HG02884 (cell line): ENCODE measurements around the gene KRTAP10-7.
"Not testable (repeated sequence)": the region's sequence is repeated elsewhere in the genome, so short reads cannot be mapped to it uniquely, and the experiment has no call there.

Experiments
- ATAC-seq: cut with Tn5 transposase; IDR thresholded peaks from one replicate; pipeline ENCODE4 v1.9.1; 2021; ENCODE audit warnings: mild to moderate bottlenecking, moderate library complexity; ENCODE audit not compliant: unreplicated experiment

KRTAP10-7 gene, protein sequence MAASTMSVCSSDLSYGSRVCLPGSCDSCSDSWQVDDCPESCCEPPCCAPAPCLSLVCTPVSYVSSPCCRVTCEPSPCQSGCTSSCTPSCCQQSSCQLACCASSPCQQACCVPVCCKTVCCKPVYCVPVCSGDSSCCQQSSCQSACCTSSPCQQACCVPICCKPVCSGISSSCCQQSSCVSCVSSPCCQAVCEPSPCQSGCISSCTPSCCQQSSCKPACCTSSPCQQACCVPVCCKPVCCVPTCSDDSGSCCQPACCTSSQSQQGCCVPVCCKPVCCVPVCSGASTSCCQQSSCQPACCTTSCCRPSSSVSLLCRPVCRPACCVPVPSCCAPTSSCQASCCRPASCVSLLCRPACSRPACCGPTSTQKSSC

DNA sequence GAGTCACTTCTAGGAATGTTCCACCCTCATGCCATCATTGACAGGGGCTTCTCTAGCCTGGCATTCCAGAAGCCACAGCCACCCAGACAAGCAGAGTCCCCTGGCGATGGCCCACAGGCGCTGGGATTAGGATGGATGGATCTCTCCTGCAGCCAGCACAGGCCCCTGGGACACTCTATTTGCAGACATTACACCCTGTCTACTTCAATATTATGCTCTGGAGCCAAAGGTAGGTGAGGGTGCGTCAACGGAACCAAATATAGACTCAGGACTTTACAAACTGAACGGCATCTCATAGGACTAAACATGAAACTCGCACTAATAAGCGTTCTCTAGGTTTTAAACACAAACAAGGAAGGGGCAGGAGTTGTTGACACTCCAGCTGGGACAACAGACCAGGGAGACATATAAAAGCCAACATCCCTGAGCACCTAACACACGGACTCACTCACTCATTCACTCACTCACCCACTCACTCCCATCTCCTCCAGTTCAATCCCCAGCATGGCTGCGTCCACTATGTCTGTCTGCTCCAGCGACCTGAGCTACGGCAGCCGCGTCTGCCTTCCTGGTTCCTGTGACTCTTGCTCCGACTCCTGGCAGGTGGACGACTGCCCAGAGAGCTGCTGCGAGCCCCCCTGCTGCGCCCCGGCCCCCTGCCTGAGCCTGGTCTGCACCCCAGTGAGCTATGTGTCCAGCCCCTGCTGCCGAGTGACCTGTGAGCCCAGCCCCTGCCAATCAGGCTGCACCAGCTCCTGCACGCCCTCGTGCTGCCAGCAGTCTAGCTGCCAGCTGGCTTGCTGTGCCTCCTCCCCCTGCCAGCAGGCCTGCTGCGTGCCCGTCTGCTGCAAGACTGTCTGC, at the start of gene KRTAP10-7:
Gene KRTAP10-7 (plus strand): TSS at position 480 of the 861 bp plus-strand sequence. CDS start 25 bp downstream, at position 505.
- ATAC-seq: not testable (repeated sequence)

DNA sequence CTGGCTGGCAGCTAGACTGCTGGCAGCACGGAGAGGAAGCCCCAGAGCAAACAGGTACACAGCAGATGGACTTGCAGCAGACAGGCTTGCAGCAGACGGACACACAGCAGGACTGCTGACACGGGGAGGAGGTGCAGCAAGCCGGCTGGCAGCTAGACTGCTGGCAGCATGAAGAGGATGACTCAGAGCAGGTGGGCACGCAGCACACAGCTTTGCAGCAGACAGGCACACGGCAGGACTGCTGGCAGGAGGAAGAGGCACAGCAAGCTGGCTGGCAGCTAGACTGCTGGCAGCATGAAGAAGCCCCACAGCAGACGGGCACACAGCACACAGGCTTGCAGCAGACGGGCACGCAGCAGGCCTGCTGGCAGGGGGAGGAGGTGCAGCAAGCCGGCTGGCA, 49.6 kb upstream of the KRTAP10-7 start:
- ATAC-seq: no peak

DNA sequence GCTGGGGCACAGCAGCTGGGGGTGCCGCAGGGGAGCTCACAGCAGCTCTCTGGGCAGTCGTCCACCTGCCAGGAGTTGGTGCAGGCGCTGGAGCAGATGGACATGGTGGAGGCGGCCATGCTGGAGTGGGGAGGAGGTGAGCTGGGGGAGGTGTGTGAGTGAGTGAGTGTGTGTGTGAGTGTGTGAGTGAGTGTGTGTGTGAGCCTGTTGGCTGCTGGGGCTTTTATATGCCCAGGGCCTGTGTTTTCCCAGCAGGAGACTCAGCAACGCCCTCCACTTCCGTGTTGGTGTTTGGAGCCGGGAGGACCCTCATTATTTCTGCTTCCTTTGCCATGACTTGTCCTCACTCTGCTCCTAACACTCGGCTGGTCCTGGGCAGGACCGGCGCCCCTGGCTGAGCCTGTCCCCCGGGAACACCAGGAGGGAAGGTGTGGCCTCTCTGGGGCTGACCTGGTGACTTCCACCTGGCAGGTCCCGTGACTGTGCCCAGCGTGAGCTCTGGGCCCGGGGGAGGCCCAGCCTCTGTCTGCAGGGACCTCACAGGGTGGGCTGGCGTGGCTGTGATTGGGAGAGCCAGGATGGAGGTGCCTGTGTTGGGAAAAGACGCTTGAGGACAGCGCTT, 48.9 kb upstream of the KRTAP10-7 start, which contains the start of gene KRTAP10-2:
Gene KRTAP10-2 (minus strand): TSS at position 166 of the 622 bp plus-strand sequence. CDS start 47 bp downstream, at position 119.
- no peak for ATAC-seq

DNA sequence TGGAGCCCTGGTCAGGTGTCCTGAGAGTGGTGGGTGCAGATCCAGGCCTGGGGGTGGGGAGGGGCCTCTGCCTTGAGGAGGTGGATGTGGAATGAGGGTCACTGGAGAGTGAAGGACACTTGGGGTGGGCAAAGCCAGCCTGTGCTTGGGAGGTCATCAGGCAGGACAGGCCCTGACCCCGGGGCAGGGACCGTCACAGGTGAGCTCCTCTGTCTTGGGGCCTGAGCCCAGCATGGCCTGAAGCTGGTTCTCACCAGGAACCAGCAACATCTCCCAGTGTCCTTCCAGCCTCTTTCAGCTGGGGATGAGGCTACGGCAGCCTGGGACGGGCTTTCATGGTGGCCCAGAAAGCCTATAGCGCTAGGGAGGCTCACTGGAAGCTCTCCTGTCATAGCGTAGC, 48.3 kb upstream of the KRTAP10-7 start:
- no peak for ATAC-seq

DNA sequence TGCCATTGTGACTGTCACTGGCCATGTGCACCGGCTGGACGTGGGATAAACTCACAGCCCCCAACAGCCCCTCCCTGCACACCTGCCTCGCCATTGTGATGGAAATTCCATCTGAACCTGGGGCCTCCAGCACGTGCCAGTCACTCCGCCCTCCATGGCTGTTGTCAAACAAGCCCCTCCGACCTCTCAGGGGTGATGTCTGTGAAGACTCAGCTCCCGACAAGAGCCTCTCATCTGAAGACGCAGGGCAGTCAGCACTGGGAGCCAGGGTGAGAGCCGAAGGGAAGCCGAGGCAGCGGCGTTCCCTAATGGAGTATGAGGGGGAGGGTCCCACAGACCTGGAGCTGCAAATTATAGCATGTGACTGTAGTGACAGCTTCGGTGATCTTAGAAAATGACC, 47.7 kb upstream of the KRTAP10-7 start:
- no peak for ATAC-seq

DNA sequence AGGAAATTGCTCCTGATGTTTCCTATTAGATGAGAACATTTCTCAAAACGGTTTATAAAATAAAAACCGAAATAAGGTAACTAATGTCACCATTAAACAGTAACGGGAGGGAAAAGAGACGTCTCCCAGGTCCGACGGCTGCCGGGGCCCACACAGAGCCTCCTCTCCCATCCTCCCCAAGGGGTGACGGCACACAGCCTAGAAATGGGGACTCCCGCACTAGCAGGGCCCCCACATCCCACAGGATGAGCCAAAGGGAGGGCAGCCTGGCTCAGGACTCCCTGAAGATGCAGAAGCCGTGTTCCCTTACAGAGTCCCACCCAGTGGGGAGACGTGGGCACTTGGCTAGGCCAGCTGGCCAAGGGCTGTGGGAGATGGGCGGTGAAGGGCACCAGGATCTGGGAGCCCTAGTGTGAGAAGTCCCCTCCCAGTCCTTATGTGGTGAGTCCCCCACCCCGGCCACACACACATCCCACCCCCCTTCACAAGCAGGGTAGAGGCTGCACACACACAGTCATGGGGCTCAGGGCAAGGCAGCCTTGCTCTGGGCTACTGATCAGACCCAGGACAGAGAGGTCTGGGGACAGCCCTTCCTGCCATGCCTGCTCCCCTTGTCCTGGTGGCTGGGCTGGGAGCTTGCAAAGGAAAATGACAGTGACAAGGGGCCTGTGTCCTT, 45.1 kb upstream of the KRTAP10-7 start:
- ATAC-seq: no peak

DNA sequence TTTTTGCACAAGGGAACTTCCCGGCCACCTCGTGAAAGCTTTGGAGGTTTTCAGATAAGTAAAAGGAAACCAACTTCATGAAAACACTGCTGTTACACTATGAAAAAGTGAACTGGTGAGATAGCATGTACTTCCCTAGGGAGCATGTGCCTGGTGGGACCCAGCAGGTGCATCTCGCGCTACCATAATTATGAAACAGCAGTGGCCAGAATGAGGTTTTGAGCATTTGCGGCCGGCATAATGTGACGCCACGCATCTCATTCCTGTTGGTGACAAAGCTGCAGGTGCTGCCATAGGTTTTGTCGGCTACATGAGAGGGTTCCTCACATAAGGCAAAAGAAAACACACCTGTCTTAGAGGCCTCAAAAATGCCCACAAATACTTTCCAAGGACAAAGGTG, 43.5 kb upstream of the KRTAP10-7 start:
- ATAC-seq: no peak

DNA sequence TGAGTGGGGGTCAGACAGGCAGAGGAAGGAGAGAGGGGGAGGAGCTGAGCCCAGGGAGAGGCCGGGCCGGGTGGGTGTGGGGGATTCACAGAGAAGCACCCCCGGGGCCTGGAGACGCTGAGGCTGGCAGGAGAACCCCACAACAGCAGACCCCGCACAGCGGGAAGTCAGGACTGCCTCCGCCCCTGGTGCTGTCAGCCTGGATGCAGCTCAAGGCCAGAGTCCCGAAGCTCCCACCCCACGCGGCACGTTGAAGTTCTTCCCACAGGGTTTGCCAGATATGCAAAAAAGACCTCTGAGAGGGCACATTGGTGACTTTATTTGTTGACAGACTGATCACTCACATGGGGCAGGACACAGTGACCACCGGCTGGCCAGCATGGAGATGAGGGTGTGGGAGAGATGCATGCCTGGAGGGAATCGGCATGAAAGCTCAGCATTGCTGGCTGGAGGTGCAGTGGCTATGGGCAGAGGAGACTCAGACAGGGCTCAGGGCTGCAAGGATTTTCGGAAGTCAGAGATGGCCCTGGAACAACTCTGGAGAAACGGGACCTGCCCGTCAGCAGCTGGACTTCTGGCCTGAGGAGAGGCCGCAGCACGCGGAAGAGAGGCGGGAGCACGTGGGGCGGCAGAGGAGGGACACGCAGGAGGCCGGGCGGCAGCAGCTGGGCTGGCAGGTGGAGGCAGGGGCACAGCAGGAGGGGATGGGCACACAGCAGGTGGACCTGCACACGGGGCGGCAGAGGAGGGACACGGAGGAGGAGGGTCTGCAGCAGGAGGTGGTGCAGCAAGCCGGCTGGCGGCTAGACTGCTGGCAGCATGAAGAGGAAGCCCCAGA, 42.7 kb upstream of the KRTAP10-7 start:
- ATAC-seq: no peak

DNA sequence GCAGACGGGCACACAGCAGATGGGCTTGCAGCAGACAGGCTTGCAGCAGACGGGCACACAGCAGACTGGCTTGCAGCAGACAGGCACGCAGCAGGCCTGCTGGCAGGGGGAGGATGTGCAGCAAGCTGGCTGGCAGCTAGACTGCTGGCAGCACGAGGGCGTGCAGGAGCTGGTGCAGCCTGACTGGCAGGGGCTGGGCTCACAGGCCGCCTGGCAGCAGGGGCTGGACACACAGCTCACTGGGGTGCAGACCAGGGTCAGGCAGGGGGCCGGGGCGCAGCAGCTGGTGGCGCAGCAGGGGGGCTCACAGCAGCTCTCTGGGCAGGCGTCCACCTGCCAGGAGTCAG, 42.1 kb upstream of the KRTAP10-7 start:
- not testable (repeated sequence) for ATAC-seq

DNA sequence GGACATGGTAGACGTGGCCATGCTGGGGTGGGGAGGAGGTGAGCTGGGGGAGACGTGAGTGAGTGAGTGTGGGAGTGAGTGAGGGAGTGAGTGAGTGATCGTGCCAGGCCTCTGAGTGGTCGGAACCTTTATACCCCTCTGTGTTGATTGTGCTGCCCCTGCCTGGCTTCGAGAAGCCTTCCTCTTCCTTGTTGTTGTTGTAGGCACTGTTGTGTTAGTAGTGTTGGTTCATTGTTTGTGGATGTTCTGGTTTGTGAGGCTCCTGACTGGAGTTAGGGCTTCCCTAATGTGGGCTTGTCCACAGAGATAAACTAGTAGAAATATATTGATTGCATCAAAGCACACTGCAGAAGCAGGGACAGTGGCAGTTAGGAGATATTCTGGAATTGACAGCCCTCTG, 41.7 kb upstream of the KRTAP10-7 start, which contains the start of gene KRTAP10-3:
Gene KRTAP10-3 (minus strand): TSS at position 101 of the 400 bp plus-strand sequence. CDS start 80 bp downstream, at position 21.
- ATAC-seq: no peak

DNA sequence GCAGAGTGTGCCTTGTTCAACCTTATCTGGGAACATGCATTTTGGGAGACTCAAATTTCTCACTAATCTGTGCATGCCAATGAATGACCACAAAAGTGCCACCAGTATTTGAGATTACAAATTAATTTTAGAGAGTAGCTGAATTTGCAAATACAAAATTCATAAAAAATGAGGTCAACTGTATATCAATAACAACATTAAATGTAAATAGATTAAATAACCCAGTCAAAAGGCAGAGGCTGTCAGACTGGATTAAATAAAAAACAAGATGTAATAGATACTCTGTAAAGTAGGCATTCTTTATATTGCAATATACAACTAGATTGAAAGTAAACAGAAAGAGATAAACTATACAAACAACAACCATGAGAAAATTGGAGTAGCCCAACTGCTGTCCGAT, 36.3 kb upstream of the KRTAP10-7 start:
- no peak for ATAC-seq

DNA sequence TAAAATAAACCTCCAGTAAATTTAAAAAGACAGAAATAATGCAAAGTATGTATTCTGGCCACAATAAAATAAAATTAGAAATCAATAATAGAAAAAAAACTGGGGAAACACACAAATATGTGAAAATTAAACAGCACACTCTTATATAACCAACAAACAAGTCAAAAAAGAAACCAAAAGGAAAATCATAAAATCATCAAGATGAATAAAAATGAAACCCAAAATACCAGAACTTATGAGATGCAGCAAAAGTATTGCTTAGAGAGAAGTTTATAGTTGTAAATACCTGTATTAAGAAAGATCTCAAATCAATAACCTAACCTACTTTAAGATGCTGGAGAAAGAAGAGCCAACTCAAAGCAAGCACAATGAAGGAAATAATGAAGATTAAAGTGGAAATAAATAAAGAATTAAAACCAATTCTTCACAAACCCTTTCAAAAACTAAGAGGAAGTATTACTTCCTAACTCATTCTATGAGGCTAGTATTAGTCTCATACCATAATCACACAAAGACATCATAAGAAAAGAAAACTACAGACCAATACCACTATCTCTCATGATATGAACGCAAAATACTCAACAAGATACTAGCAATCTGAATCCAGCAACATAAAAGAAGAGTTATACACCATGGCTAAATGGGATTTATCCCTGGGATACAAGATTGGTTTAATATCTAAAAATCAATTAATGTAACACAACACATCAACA, 35.4 kb upstream of the KRTAP10-7 start:
- ATAC-seq: no peak

DNA sequence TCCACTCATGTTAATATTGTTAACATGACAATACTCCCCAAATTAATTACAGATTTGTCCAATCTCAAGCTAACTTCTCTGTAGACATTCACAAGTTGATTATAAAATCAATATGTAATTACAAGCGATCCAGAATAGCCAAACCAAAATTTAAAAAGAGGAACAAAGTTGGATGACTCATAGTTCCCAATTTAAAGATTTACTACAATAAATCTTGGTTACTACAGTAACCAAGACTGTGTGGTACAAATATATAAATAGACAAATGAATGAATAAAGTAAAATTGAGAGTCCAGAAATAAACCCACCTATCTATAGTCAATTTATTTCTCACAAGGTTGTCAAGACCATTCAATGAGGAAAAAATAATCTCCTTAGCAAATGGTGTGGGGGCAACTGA, 34.0 kb upstream of the KRTAP10-7 start:
- ATAC-seq: no peak

DNA sequence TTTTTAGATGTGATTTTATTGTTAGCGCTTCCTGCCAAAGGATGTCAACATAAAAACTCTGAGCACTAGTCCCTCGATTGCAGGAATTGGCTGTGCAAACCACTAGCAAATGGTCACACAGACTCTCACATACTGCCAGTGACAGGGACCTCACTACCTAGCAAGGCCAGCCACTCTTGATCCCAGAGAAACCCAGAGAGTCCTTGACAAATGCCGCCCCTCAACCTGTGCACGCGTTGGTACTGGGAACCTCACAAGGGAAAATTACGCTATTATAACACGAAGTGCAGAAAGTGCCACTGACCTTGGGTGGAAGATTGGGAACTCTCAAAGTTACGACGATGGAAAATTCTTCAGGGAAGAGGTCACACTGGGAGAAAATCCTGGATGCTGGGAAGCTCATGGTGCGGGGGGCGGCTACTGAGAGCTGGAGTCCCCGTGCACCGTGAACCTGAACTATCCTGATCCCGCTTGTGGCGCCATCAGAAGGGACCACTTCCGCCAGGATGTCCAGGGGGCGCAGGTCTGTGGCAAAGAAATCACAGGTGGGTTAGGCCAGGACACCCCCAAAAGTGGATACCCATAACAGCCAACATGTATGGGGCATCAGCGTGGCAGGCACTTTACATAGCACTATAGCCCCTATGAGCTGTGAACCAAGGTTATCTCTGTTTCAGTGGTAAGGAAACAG, 32.8 kb upstream of the KRTAP10-7 start:
- no peak for ATAC-seq

DNA sequence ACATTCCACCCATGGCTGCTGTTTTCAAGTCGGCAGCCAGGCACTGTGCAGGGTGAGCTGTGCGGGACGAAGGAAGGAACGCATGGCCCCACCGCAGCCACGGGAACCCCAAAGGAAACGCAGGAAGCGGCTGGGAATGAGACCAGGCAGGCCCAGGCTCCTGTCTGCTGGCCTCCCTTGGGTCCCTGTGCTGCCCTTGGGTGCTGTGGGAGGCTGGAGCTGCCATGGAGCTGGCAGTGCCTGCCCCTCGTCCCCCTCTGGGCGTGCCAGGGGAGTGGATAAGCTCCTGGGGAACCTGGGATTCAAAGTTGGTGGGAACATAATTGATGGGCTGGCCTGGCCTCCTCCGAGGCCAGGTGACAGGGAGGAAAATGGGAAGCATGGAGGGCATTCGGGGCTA, 32.1 kb upstream of the KRTAP10-7 start:
- no peak for ATAC-seq

DNA sequence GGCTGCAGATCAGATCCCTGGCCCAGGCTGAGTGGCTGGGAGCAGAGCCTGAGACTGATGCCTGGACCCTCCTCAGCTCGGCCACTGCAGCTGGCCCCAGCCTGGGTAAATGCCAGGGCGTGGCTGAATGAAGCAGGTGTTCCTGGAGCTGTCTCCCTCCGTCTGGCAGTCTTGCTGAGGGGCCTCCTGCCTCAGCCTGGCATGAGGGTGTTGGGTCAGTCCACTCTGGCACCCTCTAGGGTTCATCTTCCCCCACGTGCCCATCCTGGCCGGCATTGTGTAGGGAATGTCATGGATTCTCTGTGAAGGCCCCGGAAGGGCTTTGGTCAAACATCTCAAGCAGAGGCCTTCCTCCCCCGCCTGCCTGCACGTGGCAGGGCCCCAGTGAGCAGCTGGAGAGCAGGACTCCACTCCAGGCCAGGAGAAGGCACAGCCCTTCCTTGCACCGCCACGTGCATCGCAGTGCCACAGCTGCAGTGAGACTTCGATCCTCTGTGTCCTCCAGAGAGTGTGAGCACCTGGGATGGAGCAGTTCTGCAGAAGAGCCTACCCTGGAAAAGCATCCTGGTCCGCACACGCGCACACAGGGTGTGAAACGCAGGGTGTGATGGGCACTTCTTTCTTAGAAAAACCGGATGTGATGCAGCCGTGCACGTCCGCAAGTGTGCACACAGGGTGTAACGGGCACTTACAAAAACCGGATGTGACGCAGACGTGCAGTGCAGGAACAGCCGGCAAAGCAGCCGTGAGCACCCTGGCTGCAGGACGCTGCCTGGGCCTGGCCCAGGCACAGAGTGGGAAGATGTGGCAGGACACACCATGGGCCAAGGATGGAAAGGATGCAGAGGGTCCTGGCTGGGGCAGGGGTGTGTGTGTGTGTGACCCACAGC, 31.5 kb upstream of the KRTAP10-7 start:
- ATAC-seq: no peak

DNA sequence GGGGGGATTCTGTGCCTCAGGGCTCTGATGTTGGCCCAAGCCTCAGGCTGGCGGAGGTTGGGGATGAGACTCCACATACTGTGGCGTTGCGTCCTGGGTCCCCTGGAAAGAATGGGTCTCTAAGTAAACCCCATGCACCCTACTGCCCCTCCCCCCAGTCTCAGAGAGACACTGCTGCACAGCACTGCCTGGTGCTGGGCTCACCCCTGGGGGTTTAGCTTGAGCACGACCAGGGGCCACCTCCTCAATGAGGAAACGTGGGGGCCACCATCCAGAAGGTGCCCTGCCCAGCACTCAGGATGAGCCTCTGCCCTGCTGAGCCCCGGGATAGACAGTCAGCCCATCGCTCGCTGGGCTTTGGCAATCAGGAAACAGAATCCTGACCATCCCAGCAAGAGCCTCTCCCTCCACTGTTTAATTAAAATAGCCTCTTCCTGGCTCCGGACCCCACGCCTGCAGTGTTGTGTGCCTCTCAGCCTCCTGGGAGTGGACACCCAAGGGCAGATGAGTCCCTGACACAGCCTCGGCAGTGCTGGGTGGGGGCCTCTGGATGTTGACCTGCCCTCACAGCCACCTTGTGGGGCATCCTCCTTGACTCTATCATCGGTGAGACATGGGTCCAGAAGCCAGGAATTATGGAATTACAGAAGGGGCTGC, 30.4 kb upstream of the KRTAP10-7 start:
- no peak for ATAC-seq
